Loucy (cell line): Measurements from ENCODE around the gene HSPB8.

ENCODE experiments used
- H2AFZ ChIP-seq: fragments of 200-600 bp; sonication (generic); 2 replicates; pipeline ENCODE4 v1.6.0; 2016; ENCODE audit warnings: antibody characterized with exemption, mild to moderate bottlenecking, low read length, moderate library complexity
- H3F3A ChIP-seq: fragments of 200-600 bp; 2 replicates; pipeline ENCODE4 v1.6.0; 2016; ENCODE audit warnings: antibody characterized with exemption, low read depth, mild to moderate bottlenecking
- H3K27me3 ChIP-seq: fragments of 200-600 bp; sonication (generic); 2 replicates; pipeline ENCODE4 v1.6.1; 2014; ENCODE audit warnings: low read length, mild to moderate bottlenecking; ENCODE audit not compliant: insufficient read depth, poor library complexity, severe bottlenecking
- H3K36me3 ChIP-seq: fragments of 200-600 bp; sonication (generic); 2 replicates; pipeline ENCODE4 v1.6.1; 2016; ENCODE audit warnings: low read length; ENCODE audit not compliant: insufficient read depth
- H3K4me1 ChIP-seq: fragments of 200-600 bp; sonication (generic); 2 replicates; pipeline ENCODE4 v1.5.1; 2014; ENCODE audit warnings: low read length, mild to moderate bottlenecking; ENCODE audit not compliant: insufficient read depth, poor library complexity, severe bottlenecking
- H3K4me2 ChIP-seq: fragments of 200-600 bp; sonication (generic); 2 replicates; pipeline ENCODE4 v1.6.0; 2014; ENCODE audit warnings: antibody characterized with exemption, low read length, low read depth, mild to moderate bottlenecking; ENCODE audit not compliant: poor library complexity, severe bottlenecking
- H3K4me3 ChIP-seq: fragments of 200-600 bp; sonication (generic); 2 replicates; pipeline ENCODE4 v1.5.1; 2014; ENCODE audit warnings: low read length, mild to moderate bottlenecking, mixed read lengths; ENCODE audit not compliant: poor library complexity, severe bottlenecking
- H3K79me2 ChIP-seq: fragments of 200-600 bp; sonication (generic); 2 replicates; pipeline ENCODE4 v1.6.1; 2014; ENCODE audit warnings: low read length; ENCODE audit not compliant: insufficient read depth
- H3K9ac ChIP-seq: fragments of 200-600 bp; sonication (generic); 2 replicates; pipeline ENCODE4 v1.6.0; 2014; ENCODE audit warnings: mild to moderate bottlenecking, low read depth, low read length, moderate library complexity; ENCODE audit not compliant: poor library complexity, severe bottlenecking
- H3K9me2 ChIP-seq: fragments of 200-600 bp; sonication (generic); replicated peaks from 2 replicates; pipeline ENCODE4 v1.6.1; 2016; ENCODE audit warnings: low read depth, low read length, mixed read lengths
- H3K9me3 ChIP-seq: fragments of 200-600 bp; sonication (generic); 2 replicates; pipeline ENCODE4 v1.6.1; 2014; ENCODE audit warnings: mild to moderate bottlenecking, antibody characterized with exemption, low read length, low read depth; ENCODE audit not compliant: insufficient read depth
- H4K20me1 ChIP-seq: fragments of 200-600 bp; sonication (generic); 2 replicates; pipeline ENCODE4 v1.6.0; 2014; ENCODE audit warnings: antibody characterized with exemption, low read length, mild to moderate bottlenecking; ENCODE audit not compliant: insufficient read depth, poor library complexity, severe bottlenecking
- CTCF ChIP-seq: fragments of 200-600 bp; sonication (generic); conservative IDR thresholded peaks from 2 replicates; pipeline ENCODE4 v1.5.1; 2014; ENCODE audit warnings: mild to moderate bottlenecking, antibody characterized with exemption, low read length
- EZH2phosphoT487 ChIP-seq: fragments of 200-600 bp; IDR thresholded peaks from 2 replicates; pipeline ENCODE4 v1.6.1; 2018; ENCODE audit warnings: antibody characterized with exemption, mild to moderate bottlenecking, moderate library complexity, borderline replicate concordance

Gene HSPB8

GRCh38 chr12:119171691-119172425 lies 6.9 kb upstream of the HSPB8 start:
- H3K79me2 ChIP-seq: no peaks in the 10 kb centered on the region
- TF ChIP-seq EZH2phosphoT487 (no peak), CTCF (no peak)

GRCh38 chr12:119175081-119175480 lies 3.6 kb upstream of the HSPB8 start:
- H3K27me3 ChIP-seq: no peaks in the 10 kb centered on the region
- no peaks in the 10 kb centered on the region for H3K36me3 ChIP-seq
- H3K9me3 ChIP-seq: no peaks in the 10 kb centered on the region
- H3K4me3 ChIP-seq: no peak overlapping the region
- H2AFZ ChIP-seq: no peak overlapping the region
- H3K4me2 ChIP-seq: no peak overlapping the region
- H3K4me1 ChIP-seq: no peaks in the 10 kb centered on the region
- no peak for TF ChIP-seq CTCF
- H3F3A ChIP-seq: no peaks in the 10 kb centered on the region
- no peak overlapping the region for H3K9ac ChIP-seq
- H3K9me2 ChIP-seq: no peaks in the 10 kb centered on the region
- no peaks in the 10 kb centered on the region for H3K79me2 ChIP-seq
- no peaks in the 10 kb centered on the region for H4K20me1 ChIP-seq

More at GRCh38 chr12:119171691-119172425, 6.9 kb upstream of the HSPB8 start:
- Histone ChIP-seq H3K4me3 (no peak overlapping the region), H2AFZ (no peak overlapping the region), H3F3A (no peaks in the 10 kb centered on the region), H3K27me3 (no peaks in the 10 kb centered on the region), H4K20me1 (no peaks in the 10 kb centered on the region), H3K9me2 (no peaks in the 10 kb centered on the region), H3K4me1 (no peaks in the 10 kb centered on the region), H3K36me3 (no peaks in the 10 kb centered on the region), H3K9me3 (no peaks in the 10 kb centered on the region), H3K4me2 (no peak overlapping the region), H3K9ac (no peak overlapping the region)

DNA sequence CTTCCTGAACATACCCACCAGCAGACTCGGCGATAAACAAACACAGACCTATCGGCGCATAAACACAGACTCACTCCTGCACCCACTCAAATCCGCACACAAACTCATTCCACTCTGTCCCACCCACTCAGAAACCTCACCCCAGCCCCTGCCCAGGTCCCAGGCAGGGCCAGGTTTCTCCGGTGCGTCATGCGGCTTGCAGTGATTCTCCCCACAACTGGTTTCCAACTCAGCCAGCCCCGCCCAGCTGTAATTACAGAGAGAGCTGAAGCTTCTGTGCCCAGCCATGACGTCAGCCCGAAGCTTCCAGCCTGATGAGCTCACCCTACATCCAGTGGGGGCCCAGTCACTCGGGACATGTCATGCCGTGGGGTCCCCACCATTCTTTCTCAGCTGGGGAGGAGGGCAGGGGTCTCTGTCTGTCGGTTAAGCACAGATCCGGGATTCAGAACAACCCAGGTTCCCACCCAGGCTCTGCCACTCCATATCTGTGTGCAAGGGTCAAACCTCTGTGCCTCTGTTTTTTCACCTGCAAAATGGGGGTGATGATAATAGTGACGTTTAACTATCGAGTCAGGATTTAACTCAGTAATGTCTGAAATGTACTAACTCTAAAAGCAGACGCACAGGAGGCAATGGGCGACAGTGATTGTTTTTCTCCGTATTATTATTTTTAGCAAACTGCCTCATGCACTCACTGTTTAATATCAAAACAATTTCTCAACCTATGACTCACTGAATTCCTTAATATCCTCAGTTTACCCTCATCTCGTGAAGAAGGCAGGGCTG lies 2.3 kb upstream of the HSPB8 start:
- Histone ChIP-seq H3K9me3 (no peaks in the 10 kb centered on the region), H3K79me2 (no peaks in the 10 kb centered on the region), H3K4me1 (no peaks in the 10 kb centered on the region), H3K9me2 (no peaks in the 10 kb centered on the region), H4K20me1 (no peaks in the 10 kb centered on the region), H3K4me3 (no peak overlapping the region), H3K9ac (no peak overlapping the region), H2AFZ (no peak overlapping the region), H3K36me3 (no peaks in the 10 kb centered on the region), H3F3A (no peaks in the 10 kb centered on the region), H3K4me2 (no peak overlapping the region), H3K27me3 (no peaks in the 10 kb centered on the region)
- TF ChIP-seq CTCF: no peak
- TF ChIP-seq EZH2phosphoT487: no peak
